IPS-18c (cell line): Measurements from ENCODE around the gene WASF3.

Experiments used
- H3K4me3 ChIP-seq: 2 replicates; pipeline ENCODE4 v1.7.0; 2013; ENCODE audit warnings: low read depth, mild to moderate bottlenecking, low read length, moderate library complexity; ENCODE audit not compliant: insufficient read depth
- H3K9me3 ChIP-seq: one replicate; pipeline ENCODE4 v1.6.1; 2013; ENCODE audit warnings: mild to moderate bottlenecking, low read length, moderate library complexity; ENCODE audit not compliant: control insufficient read depth, insufficient read depth

WASF3 gene

GRCh38 chr13:26681036-26681435, 123.6 kb downstream of the WASF3 start:
- Histone ChIP-seq H3K4me3 (no peak overlapping the region), H3K9me3 (no peaks in the 10 kb centered on the region)

DNA sequence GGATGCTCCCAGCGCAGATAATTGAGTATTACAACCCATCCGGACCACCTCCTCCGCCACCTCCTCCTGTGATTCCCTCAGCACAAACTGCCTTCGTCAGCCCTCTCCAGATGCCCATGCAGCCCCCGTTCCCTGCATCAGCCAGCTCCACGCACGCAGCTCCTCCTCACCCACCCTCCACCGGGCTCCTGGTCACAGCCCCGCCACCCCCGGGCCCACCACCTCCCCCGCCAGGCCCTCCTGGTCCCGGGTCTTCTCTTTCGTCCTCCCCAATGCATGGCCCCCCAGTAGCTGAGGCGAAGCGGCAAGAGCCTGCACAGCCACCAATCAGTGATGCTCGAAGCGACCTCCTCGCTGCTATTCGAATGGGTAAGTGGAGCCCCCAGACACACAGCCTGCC, 125.1 kb downstream of the WASF3 start:
- Histone ChIP-seq H3K4me3 (no peak overlapping the region), H3K9me3 (no peaks in the 10 kb centered on the region)

- no peak overlapping the region for H3K4me3 ChIP-seq
- H3K9me3 ChIP-seq: no peaks in the 10 kb centered on the region
Observed at GRCh38 chr13:26685606-26686005, 128.1 kb downstream of the WASF3 start.

DNA sequence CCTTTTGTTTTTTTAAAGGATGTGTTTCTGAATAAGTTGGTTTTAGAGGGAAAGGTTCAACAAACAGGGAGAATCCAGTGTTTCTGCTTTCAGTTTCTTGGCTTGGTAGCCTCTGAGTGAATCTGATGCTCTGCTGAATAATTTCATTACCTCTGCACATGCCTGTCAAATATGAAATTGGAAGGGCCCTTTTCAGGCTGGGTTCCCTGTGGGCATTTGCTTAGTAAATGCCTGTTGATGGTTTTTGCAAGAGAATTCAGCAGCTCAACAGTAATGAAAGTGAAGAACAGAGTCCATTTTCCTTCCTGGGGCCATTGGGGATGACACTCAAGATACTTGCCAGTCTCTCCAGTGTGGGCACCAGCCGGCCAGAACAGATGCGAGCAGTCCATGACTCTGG, 128.8 kb downstream of the WASF3 start:
- Histone ChIP-seq H3K4me3 (no peak overlapping the region), H3K9me3 (no peaks in the 10 kb centered on the region)

- no peak overlapping the region for H3K4me3 ChIP-seq
- no peaks in the 10 kb centered on the region for H3K9me3 ChIP-seq
Observed at GRCh38 chr13:26688286-26688685, 130.8 kb downstream of the WASF3 start.

DNA sequence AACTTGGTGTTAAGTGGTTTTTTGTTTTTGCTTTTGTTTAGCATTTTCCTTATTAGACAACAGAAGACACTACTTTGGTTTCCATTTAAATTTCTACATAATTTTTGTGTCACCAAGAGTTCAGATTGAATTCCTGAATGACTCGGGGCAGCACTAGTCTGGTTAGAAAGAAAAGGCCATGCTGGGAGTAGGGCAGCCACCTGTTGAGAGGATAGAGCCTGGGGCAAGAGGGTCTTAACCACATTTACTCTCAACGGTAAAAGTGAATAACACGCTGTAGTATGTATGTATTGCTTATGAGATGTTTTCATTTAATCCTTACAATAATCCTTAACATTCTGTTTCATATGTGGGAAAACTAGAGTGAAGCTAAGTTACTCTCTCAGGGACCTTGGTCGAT, 131.5 kb downstream of the WASF3 start:
- H3K4me3 ChIP-seq: no peak overlapping the region
- no peaks in the 10 kb centered on the region for H3K9me3 ChIP-seq

DNA sequence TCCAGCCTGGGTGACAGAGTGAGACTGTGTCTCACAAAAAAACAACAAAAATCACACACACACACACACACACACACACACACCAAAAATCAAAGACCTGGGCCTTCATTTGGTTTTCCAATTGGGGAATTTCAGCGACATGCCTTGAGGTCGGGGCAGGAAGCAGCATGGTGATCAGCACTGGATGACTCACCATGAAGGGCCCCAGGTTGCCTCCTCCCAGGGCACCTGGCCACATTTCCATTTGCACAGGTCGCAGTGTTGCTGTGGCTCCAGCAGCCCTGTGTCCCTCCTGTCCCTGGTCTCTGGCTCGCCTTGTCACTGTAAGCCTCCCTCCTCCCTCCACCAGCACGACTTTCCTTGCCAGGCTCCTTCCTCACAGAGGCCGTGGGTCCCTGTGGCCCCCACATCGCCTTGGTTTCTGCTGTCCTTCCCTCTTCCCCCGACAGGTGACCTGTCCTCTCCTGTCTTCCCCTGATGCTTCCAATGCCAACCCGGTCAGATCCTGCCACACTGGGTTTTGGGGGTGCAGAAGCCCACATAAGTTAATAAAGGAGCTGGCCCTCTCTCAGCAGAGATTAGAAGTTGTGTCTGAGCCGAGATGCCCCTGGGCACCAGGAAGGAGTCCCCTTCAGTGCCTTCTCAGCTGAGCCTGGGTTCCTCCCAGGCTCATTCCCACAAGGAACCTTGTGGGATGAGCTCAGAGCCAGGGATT, 136.4 kb downstream of the WASF3 start:
- H3K4me3 ChIP-seq: no peak overlapping the region; the same call in 1 of the 2 replicates
- no peaks in the 10 kb centered on the region for H3K9me3 ChIP-seq

GRCh38 chr13:26694609-26695359, 137.3 kb downstream of the WASF3 start:
- H3K9me3 ChIP-seq: no peaks in the 10 kb centered on the region
- no peak overlapping the region for H3K4me3 ChIP-seq

DNA sequence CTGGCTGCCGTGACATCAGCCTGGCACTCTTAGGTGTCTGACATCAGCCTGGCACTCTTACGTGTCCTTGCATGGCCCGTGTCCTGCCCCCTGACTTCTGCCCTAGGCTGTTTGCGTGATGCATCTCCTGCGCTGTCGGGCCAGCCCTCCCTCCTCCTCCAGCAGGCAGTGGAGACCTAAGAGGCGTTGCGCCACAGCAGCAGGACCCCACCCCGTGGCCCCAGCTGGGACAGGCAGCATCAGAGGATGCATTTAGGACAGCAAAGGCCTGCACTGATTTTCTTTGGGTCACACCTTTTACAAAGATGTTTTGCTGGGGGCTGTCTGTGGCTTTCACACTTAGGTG, 137.8 kb downstream of the WASF3 start:
- H3K9me3 ChIP-seq: no peaks in the 10 kb centered on the region

DNA sequence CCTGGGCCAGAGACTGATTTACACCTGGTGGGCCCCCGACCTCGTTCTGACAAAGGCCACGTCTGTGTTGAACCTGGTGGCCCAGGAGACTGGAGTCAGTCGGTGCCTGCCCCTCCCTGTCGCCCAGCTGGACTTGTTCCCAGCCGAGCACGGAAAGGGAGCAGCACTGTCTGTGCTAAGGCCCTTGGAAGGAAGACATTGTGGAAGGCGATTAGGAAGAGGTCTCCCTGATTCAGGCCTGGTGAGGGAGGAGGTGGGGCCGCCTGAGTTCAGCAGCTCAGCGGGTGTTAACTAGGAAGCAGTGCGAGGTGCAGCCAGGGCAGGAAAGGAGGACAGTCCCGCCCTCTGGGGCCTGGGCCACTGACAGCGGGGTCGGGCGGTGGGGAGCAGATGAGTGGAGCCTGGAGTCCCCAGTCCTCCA, 138.4 kb downstream of the WASF3 start:
- Histone ChIP-seq H3K4me3 (no peak overlapping the region), H3K9me3 (no peaks in the 10 kb centered on the region)

More for the DNA sequence above, 137.8 kb downstream of the WASF3 start:
- H3K4me3 ChIP-seq: no peak overlapping the region

- Histone ChIP-seq H3K4me3 (no peak overlapping the region), H3K9me3 (no peaks in the 10 kb centered on the region)
Observed at GRCh38 chr13:26697069-26697955, 139.8 kb downstream of the WASF3 start.

DNA sequence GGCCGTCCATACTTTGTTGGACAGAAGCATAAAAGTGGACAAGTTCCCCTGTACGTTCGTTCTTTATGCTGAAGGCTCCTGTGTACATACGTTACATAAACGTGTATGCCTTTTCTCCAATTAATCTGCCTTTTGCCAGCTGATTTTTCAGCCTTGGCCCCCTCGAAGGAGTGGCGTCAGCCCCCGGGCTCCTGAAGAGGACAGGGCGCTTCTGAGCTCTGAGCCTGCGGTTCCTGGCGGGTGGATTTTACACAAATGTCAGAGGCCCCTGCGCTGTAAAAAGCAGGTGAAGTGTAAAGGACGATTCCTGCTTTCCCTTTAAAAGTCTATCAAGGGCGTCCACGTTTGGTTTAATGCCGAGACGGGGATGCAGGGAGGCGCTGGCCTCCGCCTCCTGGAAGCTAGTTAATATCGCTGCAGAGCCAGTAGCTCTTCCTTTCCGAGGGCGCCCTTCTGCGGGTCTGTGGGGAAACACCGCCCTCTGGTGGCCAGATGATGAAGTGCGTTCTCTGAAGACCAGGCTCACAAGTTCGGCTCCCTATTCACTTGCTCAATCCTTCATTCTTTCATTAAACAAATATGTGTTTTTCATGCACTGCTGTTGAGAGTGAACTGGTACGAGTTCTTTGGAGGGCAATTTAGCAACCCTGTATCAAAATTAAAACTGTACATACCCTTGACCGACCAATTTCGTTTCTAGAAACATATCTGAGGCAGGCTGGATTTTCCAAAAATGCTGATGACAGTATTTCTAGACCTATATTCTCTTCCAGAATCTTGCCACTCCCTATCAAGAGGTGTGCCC, 141.1 kb downstream of the WASF3 start:
- no peak overlapping the region for H3K4me3 ChIP-seq
- no peaks in the 10 kb centered on the region for H3K9me3 ChIP-seq

- no peak overlapping the region for H3K4me3 ChIP-seq
- no peaks in the 10 kb centered on the region for H3K9me3 ChIP-seq
Observed at GRCh38 chr13:26699197-26699490, 141.7 kb downstream of the WASF3 start.

GRCh38 chr13:26705536-26705935, 148.1 kb downstream of the WASF3 start:
- Histone ChIP-seq H3K4me3 (no peak overlapping the region), H3K9me3 (no peaks in the 10 kb centered on the region)

- Histone ChIP-seq H3K4me3 (no peak overlapping the region), H3K9me3 (no peaks in the 10 kb centered on the region)
Observed at GRCh38 chr13:26706381-26706780, 148.9 kb downstream of the WASF3 start.

DNA sequence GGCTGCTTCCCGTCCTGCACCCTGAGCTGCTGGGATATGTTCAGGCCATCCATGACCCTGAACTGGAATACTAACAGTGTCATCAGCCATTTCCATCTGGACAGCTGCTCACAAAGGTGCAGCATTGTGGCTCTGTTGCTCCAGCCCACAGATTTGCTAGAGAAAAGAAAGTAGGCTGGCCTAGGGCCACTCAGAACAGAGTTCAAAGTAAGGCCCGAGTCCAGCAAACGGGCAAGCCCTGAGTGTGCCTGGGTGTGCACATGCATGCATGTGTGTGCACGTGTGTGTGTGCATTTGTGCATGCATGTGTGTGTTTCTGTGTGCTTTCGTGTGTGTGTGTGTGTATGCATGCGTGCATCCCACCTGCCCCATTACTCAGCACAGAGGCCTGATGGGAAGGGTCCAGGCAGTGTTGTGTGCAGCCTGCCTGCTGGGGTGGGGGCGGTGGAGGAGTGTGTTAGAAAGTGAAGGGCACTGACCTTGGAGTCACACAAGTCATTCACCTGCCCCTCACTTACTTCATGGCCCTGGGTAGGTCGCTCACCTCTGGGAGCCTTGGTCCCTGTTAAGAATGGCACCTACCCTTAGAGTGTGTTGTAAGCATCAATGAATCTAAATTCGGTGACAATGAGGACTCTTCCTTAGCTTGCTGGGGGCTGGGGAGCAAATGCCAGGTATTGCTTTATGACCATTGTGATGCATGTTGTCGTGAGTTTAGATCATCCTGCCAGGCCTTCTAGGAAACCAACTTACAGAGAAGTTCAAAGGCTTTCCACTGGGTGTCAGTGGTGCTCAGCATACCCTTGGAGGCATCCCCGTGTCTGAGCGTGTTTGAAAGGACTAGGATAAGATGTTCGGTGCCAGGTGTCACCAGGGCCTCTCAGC, 149.9 kb downstream of the WASF3 start:
- no peaks in the 10 kb centered on the region for H3K9me3 ChIP-seq
- no peak overlapping the region for H3K4me3 ChIP-seq

DNA sequence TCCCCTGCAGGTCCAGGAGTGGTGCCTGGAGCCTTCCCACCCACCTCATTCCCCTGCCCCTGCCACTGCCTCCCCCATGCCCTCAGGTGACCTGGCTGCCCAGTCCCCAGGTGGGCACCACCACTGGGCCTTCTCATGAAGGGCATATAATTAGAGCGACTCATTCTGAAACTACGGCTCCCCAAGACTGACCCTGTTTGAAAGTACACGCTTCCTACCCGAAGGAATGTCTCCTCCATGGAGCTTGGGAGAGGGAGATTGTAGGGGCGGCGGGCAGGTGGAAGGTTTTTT, 150.5 kb downstream of the WASF3 start:
- no peak overlapping the region for H3K4me3 ChIP-seq
- no peaks in the 10 kb centered on the region for H3K9me3 ChIP-seq
